Transverse colon (tissue), 4 donors: Measurements from ENCODE around the gene ARMC5. TPM values are rescaled to one million over a fixed set of nuclear protein-coding genes. Genes with fewer than 3 reads are reported as not detected.
"Not testable (repeated sequence)": the region's sequence is repeated elsewhere in the genome, so short reads cannot be mapped to it uniquely, and the experiment has no call there.

Experiments used
- DNase-seq: peaks from one replicate; pipeline ENCODE4 v3.0.0-alpha.2; 2019
- H3K27ac ChIP-seq, 4 donors: fragments of 200-600 bp; sonication (generic); 2 replicates each; pipeline ENCODE4 v1.5.1; 2016 to 2018; ENCODE audit warnings: inconsistent platforms in 4 of 4
- H3K27me3 ChIP-seq: fragments of 200-600 bp; sonication (generic); 2 replicates; pipeline ENCODE4 v1.5.1; 2017; ENCODE audit warnings: inconsistent platforms
- H3K36me3 ChIP-seq, 4 donors: fragments of 200-600 bp; sonication (generic); 2 replicates each; pipeline ENCODE4 v1.5.1; 2017 to 2019; ENCODE audit warnings: inconsistent platforms in 4 of 4
- H3K4me1 ChIP-seq, 4 donors: fragments of 200-600 bp; sonication (generic); 2 replicates each; pipeline ENCODE4 v1.5.1; 2017 to 2020; ENCODE audit warnings: inconsistent platforms in 4 of 4
- H3K4me3 ChIP-seq, 4 donors: fragments of 200-600 bp; sonication (generic); 1 replicate in 1 of 4; 2 replicates in 3 of 4; pipeline versions ENCODE4 v1.5.1 to v1.6.1; 2017 to 2019; ENCODE audit warnings: inconsistent platforms in 4 of 4
- H3K9me3 ChIP-seq, 2 donors: fragments of 200-600 bp; sonication (generic); 2 replicates each; pipeline ENCODE4 v1.5.1; 2017 to 2019; ENCODE audit warnings: inconsistent platforms in 2 of 2
- CTCF ChIP-seq, 5 experiments: fragments of 200-600 bp in 3 of 5; fragments of 450-650 bp in 2 of 5; sonication (generic) in 3 of 5; IDR thresholded peaks; 1 replicate in 2 of 5; 2 replicates in 3 of 5; pipeline ENCODE4 v1.5.1; 2016 to 2017; ENCODE audit warnings: antibody characterized with exemption in 5 of 5, inconsistent platforms in 3 of 5, mild to moderate bottlenecking in 2 of 5, moderate library complexity in 1 of 5
- EP300 ChIP-seq: sonication (generic); formaldehyde crosslinking; IDR thresholded peaks from one replicate; pipeline ENCODE4 v1.6.1; 2017; ENCODE audit warnings: antibody characterized with exemption, low read depth
- POLR2A ChIP-seq: fragments of 450-650 bp; IDR thresholded peaks from one replicate; pipeline ENCODE4 v1.6.1; 2016; ENCODE audit warnings: antibody characterized with exemption, mild to moderate bottlenecking, moderate library complexity
- POLR2AphosphoS5 ChIP-seq, 3 donors: sonication (generic); formaldehyde crosslinking; IDR thresholded peaks; one replicate each; pipeline ENCODE4 v1.6.1; 2016; ENCODE audit warnings: antibody characterized with exemption in 3 of 3
- WGBS, 2 donors: methylation state at CpG; one replicate each; pipeline ENCODE4 v1.1.5; 2018; ENCODE audit warnings: low coverage in 1 of 2; 5-methylcytosine and 5-hydroxymethylcytosine counted together
- in situ Hi-C, 4 donors: fragments of 200-750 bp; cut with MboI; loops; one replicate each; pipeline versions ENCODE4 v1.15.0 to v1.15.1; 2017; ENCODE audit warnings: low sequenced_read_pairs in 3 of 4, low pct_ligation_motif_present in 1 of 4, low pct_unique_long_range_greater_than_20kb in 1 of 4
- intact Hi-C: fragments of 100-400 bp; cut with DNase I; formaldehyde crosslinking; loops from one replicate; pipeline ENCODE4 v1.15.1; 2023; ENCODE audit warnings: low total_unique reads
- total RNA-seq, 4 donors: library from RNA; depleted of rRNA; stranded (reverse); fragments of >200 nt; gene quantifications; one replicate each; pipeline ENCODE4 v1.1.0, GENCODE V29; 2016

ARMC5 gene
- total RNA-seq, 4 donors from 2014 or later, result 3.2 to 17.6 (median 8.4) TPM

DNA sequence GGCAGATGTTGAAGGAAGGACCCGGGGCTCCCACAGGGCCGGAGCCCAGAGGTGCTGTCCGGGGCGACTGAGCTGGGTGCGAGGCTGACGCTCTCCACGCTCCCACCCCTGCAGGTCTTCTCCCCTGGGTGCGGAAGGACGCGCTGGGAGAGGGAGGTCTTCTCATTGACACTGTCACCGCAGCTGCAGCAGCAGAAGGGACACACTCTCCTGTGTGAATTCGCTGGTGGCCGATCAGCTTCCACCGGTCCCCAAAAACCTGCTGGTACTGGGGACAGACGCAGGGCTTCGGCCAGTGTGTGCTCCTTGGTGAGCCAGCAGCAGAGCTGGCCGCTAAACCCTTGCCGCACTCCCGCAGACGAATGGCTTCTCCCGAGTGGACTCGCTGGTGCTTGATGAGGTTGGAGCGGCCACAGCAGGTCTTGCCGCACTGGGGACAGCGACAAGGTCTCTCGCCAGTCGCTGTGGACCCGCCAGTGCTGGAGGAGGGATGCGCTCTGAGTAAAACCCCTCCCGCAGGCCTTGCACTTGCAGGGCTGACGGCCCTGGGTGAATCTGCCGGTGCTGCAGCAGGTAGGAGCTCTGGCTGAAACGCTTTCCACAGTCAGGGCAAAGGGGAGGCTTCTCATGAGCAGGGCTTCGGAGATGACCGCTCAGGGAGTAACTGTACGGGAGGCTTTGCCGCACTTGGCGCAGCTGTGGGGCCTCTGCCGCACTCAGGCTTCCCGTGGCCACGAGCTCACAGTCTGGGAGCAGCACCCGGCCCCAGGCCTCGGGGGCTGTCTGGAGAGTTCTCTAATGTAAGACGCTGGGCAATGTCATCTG is 22.9 kb upstream of the ARMC5 start:
- Histone ChIP-seq H3K36me3 (no peaks in the 10 kb centered on the region), H3K9me3 (no peaks in the 10 kb centered on the region), H3K27me3 (no peaks in the 10 kb centered on the region), H3K27ac (no peak overlapping the region), H3K4me1 (no peaks in the 10 kb centered on the region), H3K4me3 (no peak overlapping the region)
- TF ChIP-seq CTCF (IDR thresholded peaks at IDR 0.05), result no peak
- TF ChIP-seq POLR2A, result no peak
- TF ChIP-seq EP300, result no peak
- no peak for TF ChIP-seq POLR2AphosphoS5 (IDR thresholded peaks at IDR 0.05)
- intact Hi-C loops (no loop called here), in situ Hi-C loops (loop anchor here in 2 of 4 donors (25.0 kb wide), 2 partner anchors 249 to 449 kb away; partner anchors contain the start of genes HSD3B7 (in 2 of the 2) and FUS (in 1 of the 2))
- WGBS, 2 donors, result 92% methylated on average over 44 of the region's 44 CpGs; no CpG with 5 or more reads in 1 of the 2 donors
- no peak for DNase-seq

DNA sequence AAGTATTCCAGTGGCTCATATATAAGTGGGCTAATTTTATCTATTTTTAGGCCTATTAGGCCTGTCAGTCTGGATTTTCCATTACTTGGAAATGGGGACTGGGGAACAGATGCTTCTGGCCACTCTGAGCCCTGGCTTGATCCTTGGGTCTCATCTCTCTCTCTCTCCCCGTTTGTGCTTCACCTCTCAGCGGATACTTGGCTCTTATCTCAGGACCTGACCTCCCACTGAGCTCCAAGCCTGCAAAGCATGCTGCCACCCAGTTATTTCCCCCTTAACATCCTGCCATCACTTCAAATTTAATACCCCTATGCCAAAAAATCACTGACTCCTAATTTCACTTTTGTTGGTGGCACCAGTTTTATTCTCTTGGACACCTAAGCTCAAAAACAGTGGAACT is 20.9 kb upstream of the ARMC5 start:
- in situ Hi-C loops (loop anchor here in 2 of 4 donors (25.0 kb wide), 2 partner anchors 251 to 451 kb away; partner anchors contain the start of genes HSD3B7 (in 2 of the 2) and FUS (in 1 of the 2)), intact Hi-C loops (no loop called here)
- no peak for DNase-seq
- Histone ChIP-seq H3K36me3 (no peaks in the 10 kb centered on the region), H3K27ac (no peak overlapping the region), H3K4me3 (no peak overlapping the region), H3K4me1 (peaks cover 0 to 11% (median 4%) of the 10 kb centered on the region in 4 donors), H3K9me3 (no peaks in the 10 kb centered on the region), H3K27me3 (no peaks in the 10 kb centered on the region)
- TF ChIP-seq CTCF (IDR thresholded peaks at IDR 0.05) (no peak), POLR2AphosphoS5 (IDR thresholded peaks at IDR 0.05) (no peak), POLR2A (no peak), EP300 (no peak)
- WGBS, 2 donors, result 72 to 83% methylated on average over 2 of the region's 2 CpGs

GRCh38 chr16:31439023-31439422 is 20.3 kb upstream of the ARMC5 start:
- H3K9me3 ChIP-seq, H3K36me3 ChIP-seq, intact Hi-C loops, H3K4me3 ChIP-seq, DNase-seq, H3K27ac ChIP-seq, H3K27me3 ChIP-seq: not testable (repeated sequence)
- in situ Hi-C loops, result loop anchor here in 2 of 4 donors (25.0 kb wide), 2 partner anchors 252 to 452 kb away; partner anchors contain the start of genes HSD3B7 (in 2 of the 2) and FUS (in 1 of the 2)
- WGBS, 2 donors, result 45 to 65% methylated on average over 3 to 4 of the region's 4 CpGs
- H3K4me1 ChIP-seq, result peaks cover 0 to 11% (median 4%) of the 10 kb centered on the region in 4 donors

- 67 to 85% methylated on average over 3 of the region's 3 CpGs for WGBS, 2 donors
- in situ Hi-C loops, result loop anchor here in 2 of 4 donors (25.0 kb wide), 2 partner anchors 252 to 452 kb away; partner anchors contain the start of genes HSD3B7 (in 2 of the 2) and FUS (in 1 of the 2)
- intact Hi-C loops, result no loop called here
Measured at GRCh38 chr16:31439519-31439918, 19.8 kb upstream of the ARMC5 start.

More at GRCh38 chr16:31439519-31439918, 19.8 kb upstream of the ARMC5 start:
- peaks cover 0 to 11% (median 4%) of the 10 kb centered on the region in 4 donors for H3K4me1 ChIP-seq
- TF ChIP-seq CTCF (IDR thresholded peaks at IDR 0.05) (no peak), POLR2AphosphoS5 (IDR thresholded peaks at IDR 0.05) (no peak), POLR2A (no peak), EP300 (no peak)
- H3K9me3 ChIP-seq, result no peaks in the 10 kb centered on the region
- H3K27ac ChIP-seq, result no peak overlapping the region
- no peak overlapping the region for H3K4me3 ChIP-seq
- H3K36me3 ChIP-seq, result no peaks in the 10 kb centered on the region
- no peaks in the 10 kb centered on the region for H3K27me3 ChIP-seq
- no peak for DNase-seq
